GM12891 (cell line): Measurements from ENCODE around the gene TBL1X.

Experiments used
- POLR2A ChIP-seq: IDR thresholded peaks from 2 replicates; pipeline ENCODE4 v1.6.1; 2011; ENCODE audit warnings: low read depth, low read length, control low read depth
- POLR2AphosphoS5 ChIP-seq: IDR thresholded peaks from 2 replicates; pipeline ENCODE4 v1.6.1; 2011; ENCODE audit warnings: low read depth, low read length, control low read depth

GRCh38 chrX:9788911-9789310, 324.1 kb downstream of the TBL1X start:
- TF ChIP-seq POLR2AphosphoS5 (no peak), POLR2A (no peak)
